Spleen (tissue), 7 donors: ENCODE data around the gene CCDC50.

ENCODE experiments used
- CTCF ChIP-seq, 11 experiments: fragments of 200-600 bp in 7 of 11; fragments of 450-650 bp in 4 of 11; sonication (generic) in 4 of 11; IDR thresholded peaks in 8 of 11; conservative IDR thresholded peaks in 3 of 11; 1 replicate in 7 of 11; 2 replicates in 4 of 11; pipeline versions ENCODE4 v1.4.0 to v1.8.0; 2016 to 2021; ENCODE audit warnings: antibody characterized with exemption in 11 of 11, inconsistent platforms in 4 of 11, mild to moderate bottlenecking in 1 of 11
- POLR2A ChIP-seq, 3 donors: fragments of 450-650 bp; IDR thresholded peaks; one replicate each; pipeline ENCODE4 v1.5.1; 2017; ENCODE audit warnings: antibody characterized with exemption in 3 of 3, mild to moderate bottlenecking in 1 of 3
- POLR2AphosphoS5 ChIP-seq, 3 donors: sonication (generic); formaldehyde crosslinking; IDR thresholded peaks; one replicate each; pipeline ENCODE4 v1.5.1; 2017; ENCODE audit warnings: antibody characterized with exemption in 3 of 3
- donor health status: DM: no; HTN: no; CAD: no; lungs with moderate emphysema.
- donor health status: DM: no; HTN: no; CAD: no.
- donor health status: DM: no; HTN: no; CAD: no.

GRCh38 chr3:191330530-191331048, 1.4 kb downstream of the CCDC50 start:
- no peak for TF ChIP-seq POLR2A (IDR thresholded peaks at IDR 0.05)
- no peak for TF ChIP-seq CTCF (IDR thresholded peaks at IDR 0.05 in 8 of 11, conservative IDR thresholded peaks at IDR 0.05 in 3 of 11)
- TF ChIP-seq POLR2AphosphoS5 (IDR thresholded peaks at IDR 0.05): no peak
